GM12873 (cell line): ENCODE measurements around the gene APRT.

Experiments used
- CTCF ChIP-seq: IDR thresholded peaks from 2 replicates; pipeline ENCODE4 v1.5.1; 2012; ENCODE audit warnings: low read depth, mild to moderate bottlenecking, moderate library complexity, low read length, control low read depth; ENCODE audit not compliant: insufficient read depth; ENCODE audit errors: missing control alignments

APRT gene

GRCh38 chr16:88827727-88828126 lies 16.0 kb upstream of the APRT start:
- TF ChIP-seq CTCF = no peak

- TF ChIP-seq CTCF = no peak
These were observed 14.5 kb upstream of the APRT start for GRCh38 chr16:88826070-88826840.

GRCh38 chr16:88825146-88825545 lies 13.4 kb upstream of the APRT start:
- no peak for TF ChIP-seq CTCF

GRCh38 chr16:88824256-88825077 lies 12.7 kb upstream of the APRT start:
- no peak for TF ChIP-seq CTCF

GRCh38 chr16:88822281-88823040 lies 10.7 kb upstream of the APRT start:
- TF ChIP-seq CTCF = no peak

- no peak for TF ChIP-seq CTCF
These were observed 9.6 kb upstream of the APRT start for GRCh38 chr16:88821168-88821850.
